Measurements from ENCODE around the gene IQGAP2.

IQGAP2 gene

DNA sequence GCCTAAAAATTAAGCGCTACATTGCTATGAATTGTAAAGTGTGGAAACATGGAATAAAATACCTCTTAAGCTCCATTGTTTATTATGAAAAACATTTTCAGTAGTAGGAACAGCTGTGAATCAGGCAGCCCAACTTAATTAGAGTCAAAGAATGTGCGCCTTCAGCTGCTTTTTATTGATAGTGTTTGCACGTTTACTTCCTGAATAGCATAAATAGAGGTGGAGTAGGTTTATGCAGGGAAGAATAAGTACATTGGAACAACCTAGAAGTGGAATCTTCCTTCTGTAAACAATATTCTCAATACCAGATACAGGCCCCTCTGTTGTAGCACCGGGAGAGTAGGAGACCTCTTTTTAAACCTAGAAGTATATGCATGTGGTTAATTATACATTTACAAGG lies 79.9 kb downstream of the IQGAP2 start:
- DNase-seq = peak; percentile 19

- DNase-seq = no peak
Measured at GRCh38 chr5:76483433-76483832, 80.3 kb downstream of the IQGAP2 start.

GRCh38 chr5:76483881-76484280 lies 80.8 kb downstream of the IQGAP2 start:
- DNase-seq = no peak

- no peak for DNase-seq
Measured at GRCh38 chr5:76485511-76485910, 82.4 kb downstream of the IQGAP2 start.

- DNase-seq = no peak
Measured at GRCh38 chr5:76487386-76487785, 84.3 kb downstream of the IQGAP2 start.

GRCh38 chr5:76487821-76488220 lies 84.7 kb downstream of the IQGAP2 start:
- no peak for DNase-seq

DNA sequence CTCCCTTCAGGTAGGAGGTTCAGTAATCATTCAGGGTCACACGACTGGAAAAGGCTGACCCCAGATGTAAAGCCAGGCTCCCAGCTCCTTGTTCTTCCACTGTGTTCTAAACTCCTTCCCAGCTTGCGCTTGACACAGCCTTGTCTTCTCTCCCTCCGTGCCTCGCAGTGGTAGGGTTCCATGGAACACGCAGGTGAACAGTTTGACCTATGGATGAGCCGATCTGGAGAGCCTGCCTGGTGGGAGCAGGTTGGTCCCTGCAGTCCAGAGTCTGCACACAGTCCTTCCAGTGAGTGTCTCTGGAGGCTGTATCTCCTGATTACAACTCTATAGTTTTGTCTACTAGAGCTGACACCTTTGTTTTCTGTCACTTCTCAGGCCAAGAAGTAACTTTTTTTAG lies 85.9 kb downstream of the IQGAP2 start:
- DNase-seq = no peak

GRCh38 chr5:76489877-76490688 lies 87.0 kb downstream of the IQGAP2 start:
- DNase-seq = no peak

GRCh38 chr5:76490960-76491359 lies 87.9 kb downstream of the IQGAP2 start:
- DNase-seq = no peak

- DNase-seq = no peak
Measured at GRCh38 chr5:76492819-76493189, 89.7 kb downstream of the IQGAP2 start.

DNA sequence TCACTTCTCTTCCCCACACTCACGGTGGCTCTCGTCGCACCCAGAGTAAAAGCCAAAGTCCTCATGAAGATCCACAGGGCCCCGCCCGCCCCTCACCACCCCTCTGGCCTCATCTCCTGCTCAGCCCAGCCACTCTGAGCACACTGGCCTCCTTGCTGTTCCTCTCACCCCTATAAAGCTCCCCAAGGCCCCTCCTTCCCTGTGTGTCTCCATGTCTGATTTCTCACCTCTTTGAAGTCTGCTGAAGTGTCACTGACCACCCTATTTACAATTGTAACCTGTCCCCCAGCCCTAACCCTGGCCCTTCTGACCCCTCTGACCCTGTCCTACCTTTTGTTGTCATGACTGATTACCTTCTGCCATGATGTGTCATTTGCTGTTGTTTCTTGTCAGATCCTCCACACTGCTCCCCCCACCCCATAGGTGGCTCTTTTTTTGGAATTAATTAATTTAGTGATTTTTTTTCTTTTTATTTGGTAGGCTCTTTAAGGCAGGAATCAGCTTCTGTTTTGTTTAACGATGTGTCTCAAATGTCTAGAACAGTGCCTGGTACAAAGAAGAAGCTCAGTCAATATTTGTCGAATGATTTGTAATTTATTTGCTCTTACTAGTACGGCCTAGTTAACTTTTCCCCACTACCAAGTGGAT lies 90.2 kb downstream of the IQGAP2 start:
- no peak for DNase-seq

GRCh38 chr5:76494201-76494600 lies 91.1 kb downstream of the IQGAP2 start:
- DNase-seq = no peak

GRCh38 chr5:76495870-76496269 lies 92.8 kb downstream of the IQGAP2 start:
- DNase-seq = no peak

DNA sequence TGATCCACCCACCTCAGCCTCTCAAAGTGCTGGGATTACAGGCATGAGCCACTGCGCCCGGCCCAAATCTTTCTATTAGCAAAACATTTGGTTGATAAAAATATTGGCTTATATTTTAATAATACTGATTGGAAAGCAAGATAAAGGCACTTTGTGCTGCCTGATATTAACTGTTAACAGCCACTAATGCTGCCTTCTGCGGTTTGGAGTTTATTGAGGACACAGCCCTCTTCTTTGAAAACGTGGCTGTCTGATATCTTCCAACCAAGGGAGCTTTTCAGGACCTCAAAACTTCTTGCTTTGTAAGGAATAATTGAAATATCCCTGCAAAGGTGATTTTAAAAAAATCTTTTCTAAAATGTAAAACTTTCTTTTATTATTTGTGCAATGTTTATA lies 94.0 kb downstream of the IQGAP2 start:
- no peak for DNase-seq

DNA sequence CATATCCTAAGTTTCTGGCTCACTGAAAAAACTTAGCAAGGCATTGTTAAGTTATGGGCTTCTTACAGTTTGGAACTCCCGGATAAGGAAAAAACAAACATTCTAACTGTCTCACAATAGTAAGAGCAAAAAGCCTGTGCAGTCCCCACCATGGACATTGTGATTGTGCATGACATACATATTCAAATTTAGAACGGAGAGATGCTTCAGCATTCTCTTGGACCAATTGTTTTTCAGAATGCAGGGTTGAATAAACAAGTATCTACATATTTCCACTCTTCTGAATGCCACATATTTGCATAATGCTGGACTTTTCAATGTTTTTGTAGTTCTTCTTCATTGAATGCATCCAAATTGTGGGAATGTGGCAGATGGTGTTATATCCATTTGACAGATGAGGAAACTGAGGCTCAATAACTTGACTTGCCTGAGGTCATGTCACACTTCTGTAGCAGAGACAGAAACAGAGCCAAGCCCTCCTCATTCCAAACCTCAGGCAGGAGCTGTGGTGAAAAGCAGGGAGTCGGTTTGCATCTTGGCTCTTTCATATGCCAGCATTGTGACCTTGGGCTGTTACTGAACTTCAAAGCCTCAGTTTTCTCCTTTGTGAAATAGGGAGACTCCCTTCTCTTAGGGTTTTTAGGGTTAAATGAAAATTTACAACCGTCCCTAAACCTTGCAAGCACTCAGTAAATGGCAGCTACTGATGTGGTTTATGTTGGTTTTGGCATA lies 95.1 kb downstream of the IQGAP2 start:
- DNase-seq = no peak

DNA sequence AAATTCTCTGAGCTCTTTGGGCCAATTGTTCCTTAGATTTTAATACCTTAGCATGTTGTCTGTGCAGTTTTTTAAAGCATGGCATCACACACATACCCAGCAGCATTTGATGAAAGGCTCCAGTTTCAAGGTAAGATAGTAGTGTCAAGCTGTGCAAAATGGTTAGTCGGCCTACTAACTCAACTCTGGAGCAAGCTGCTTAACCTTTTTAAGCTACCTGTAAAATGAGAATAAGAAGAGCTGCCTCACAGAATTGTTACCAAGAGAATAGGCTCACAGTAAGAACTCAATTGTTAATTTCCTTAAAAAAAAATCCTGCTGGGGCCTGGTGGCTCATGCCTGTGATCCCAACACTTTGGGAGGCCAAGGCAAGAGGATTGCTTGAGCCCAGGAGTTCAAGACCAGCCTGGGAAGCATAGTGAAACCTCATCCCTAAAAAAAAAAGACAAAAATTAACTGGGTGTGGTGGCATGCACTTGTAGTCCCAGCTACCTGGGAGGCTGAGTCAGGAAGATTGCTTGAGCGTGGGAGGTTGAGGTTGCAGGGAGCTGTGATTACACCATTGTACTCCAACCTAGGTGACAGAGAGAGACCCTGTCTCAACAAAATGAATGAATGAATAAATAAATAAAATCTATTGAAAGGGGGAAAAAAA lies 96.5 kb downstream of the IQGAP2 start:
- no peak for DNase-seq

GRCh38 chr5:76500633-76501393 lies 97.7 kb downstream of the IQGAP2 start:
- no peak for DNase-seq

- DNase-seq = no peak
Measured at GRCh38 chr5:76503929-76504328, 100.8 kb downstream of the IQGAP2 start.

DNA sequence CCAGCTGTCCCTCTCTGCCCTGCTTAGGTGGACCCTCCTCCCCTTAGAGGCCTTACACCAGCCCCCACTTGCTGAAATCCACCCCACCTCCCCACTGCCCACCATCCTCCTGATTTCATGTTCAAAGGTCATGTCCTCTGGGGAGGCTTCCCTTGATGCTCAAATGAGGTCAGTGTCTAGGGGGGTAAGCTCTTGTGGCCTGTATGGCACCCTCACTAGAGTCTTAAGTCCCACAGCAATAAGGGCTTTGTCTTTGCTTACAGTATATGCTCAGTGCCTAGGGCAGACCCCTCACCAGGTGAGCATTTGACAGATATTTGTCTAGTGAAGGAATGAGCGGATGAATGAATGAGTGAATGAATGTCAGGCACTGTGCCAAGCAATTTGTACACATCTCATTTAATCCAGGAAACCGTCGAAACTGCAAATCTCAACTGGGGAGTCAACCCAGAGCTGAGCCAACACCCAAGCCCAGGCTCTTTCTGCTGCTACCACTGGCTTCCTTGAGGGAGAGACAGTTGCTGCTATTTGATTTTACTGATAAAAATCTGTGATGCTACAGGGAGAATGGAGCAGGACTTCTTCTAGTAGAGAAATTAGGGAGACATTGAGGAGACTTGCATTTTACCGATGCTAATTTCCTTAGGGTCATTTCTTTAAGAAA lies 101.9 kb downstream of the IQGAP2 start:
- DNase-seq = no peak

DNA sequence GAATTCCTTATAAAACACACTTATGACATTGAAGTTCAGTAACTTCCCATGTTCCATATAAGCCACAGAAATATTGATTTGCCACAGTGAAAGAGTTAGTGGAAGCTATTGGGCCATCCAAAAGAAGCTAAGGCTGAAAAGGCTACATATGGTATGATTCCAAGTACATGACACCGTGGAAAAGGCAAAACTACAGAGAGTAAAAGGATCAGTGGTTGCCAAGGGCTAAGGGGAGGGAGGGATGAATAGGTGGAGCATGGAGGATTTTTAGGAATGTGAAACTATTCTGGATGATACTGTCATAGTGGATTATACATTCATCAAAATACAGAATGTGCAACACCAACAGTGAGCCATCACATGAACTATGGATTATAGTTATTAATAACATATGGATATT lies 110.4 kb downstream of the IQGAP2 start:
- DNase-seq = no peak

- no peak for DNase-seq
Measured at GRCh38 chr5:76514292-76514691, 111.2 kb downstream of the IQGAP2 start.

GRCh38 chr5:76514713-76515112 lies 111.6 kb downstream of the IQGAP2 start:
- DNase-seq = no peak

Data from NCI-H510A treated with DMSO at 0.1 percent for 48 hours (cell line).